HepG2 (cell line): Measurements from ENCODE around the gene RPS6KB1. TPM values are rescaled to one million over a fixed set of nuclear protein-coding genes. Genes with fewer than 3 reads are reported as not detected.

Experiments
- ATAC-seq: fragments of 200-7000 bp; cut with Tn5 transposase; 3 replicates; pipeline ENCODE4 v1.9.1; 2020; ENCODE audit warnings: mild to moderate bottlenecking, moderate library complexity
- BruUV-seq: library from RNA; stranded (reverse); fragments of 400-500 nt; replicated peaks from 2 replicates; lab custom pipeline; 2021; lab: Mats Ljungman, UMichigan
- CTCF ChIA-PET: fragments of 300-600 bp; formaldehyde crosslinking; extraction: SDS; loops from one replicate; lab custom pipeline; 2021; ENCODE audit warnings: low total read pairs, inconsistent platforms, low intra/inter-chr PET ratio; lab: Yijun Ruan, JAX
- POLR2A ChIA-PET: fragments of 350-600 bp; sonication (Branson Sonifier 250); formaldehyde crosslinking; loops from one replicate; lab custom pipeline; 2020; ENCODE audit warnings: antibody characterized with exemption, inconsistent platforms; lab: Yijun Ruan, JAX
- DNase-seq: peaks from one replicate; pipeline ENCODE4 v3.0.0-alpha.2; 2015; ENCODE audit warnings: low spot score
- FAIRE-seq: peaks from 3 replicates; lab custom pipeline; 2011; peaks lifted over from hg19 to GRCh38; lab: Jason Lieb, UNC
- H2AFZ ChIP-seq: one replicate; pipeline ENCODE4 v1.6.1; 2011; ENCODE audit warnings: low read length, inconsistent platforms
- H3K27ac ChIP-seq: fragments of 300-600 bp; 3 replicates; pipeline ENCODE4 v1.8.0; 2011; ENCODE audit warnings: mixed run types, mild to moderate bottlenecking, mixed read lengths, low read length, inconsistent platforms; ENCODE audit not compliant: insufficient read depth; ENCODE audit errors: extremely low read length
- H3K27me3 ChIP-seq, 2 experiments: fragments of 200-600 bp in 1 of 2; 2 replicates in 1 of 2; 3 replicates in 1 of 2; pipeline versions ENCODE4 v1.6.0 to v1.8.0; 2011; ENCODE audit warnings: low read length in 2 of 2, mild to moderate bottlenecking in 2 of 2, moderate library complexity in 2 of 2, inconsistent platforms in 1 of 2; ENCODE audit not compliant: insufficient read depth in 2 of 2, control insufficient read depth in 1 of 2
- H3K36me3 ChIP-seq, 2 experiments: fragments of 200-600 bp in 1 of 2; replicated peaks in 1 of 2; 2 replicates in 1 of 2; 3 replicates in 1 of 2; pipeline versions ENCODE4 v1.5.1 to v1.8.0; 2011; ENCODE audit warnings: low read length in 2 of 2, inconsistent platforms in 1 of 2; ENCODE audit not compliant: insufficient read depth in 2 of 2, control insufficient read depth in 1 of 2
- H3K4me1 ChIP-seq: 2 replicates; pipeline ENCODE4 v1.5.1; 2012; ENCODE audit warnings: low read length, inconsistent platforms; ENCODE audit not compliant: insufficient read depth
- H3K4me2 ChIP-seq: 2 replicates; pipeline ENCODE4 v1.6.0; 2011; ENCODE audit warnings: low read depth, low read length, inconsistent platforms
- H3K4me3 ChIP-seq, 3 experiments: fragments of 200-600 bp in 1 of 3; sonication (generic), shearing (Covaris generic) in 1 of 3; replicated peaks in 1 of 3; 2 replicates each; pipeline ENCODE4 v1.5.1; 2011 to 2016; ENCODE audit warnings: low read length in 3 of 3, inconsistent platforms in 2 of 3, low read depth in 2 of 3, mild to moderate bottlenecking in 2 of 3, control low read depth in 1 of 3, mixed read lengths in 1 of 3; ENCODE audit not compliant: insufficient read depth in 1 of 3
- H3K79me2 ChIP-seq: one replicate; pipeline ENCODE4 v1.6.1; 2011; ENCODE audit warnings: low read length, inconsistent platforms; ENCODE audit not compliant: insufficient read depth
- H3K9ac ChIP-seq: 2 replicates; pipeline ENCODE4 v1.6.0; 2011; ENCODE audit warnings: mild to moderate bottlenecking, low read depth, low read length, inconsistent platforms; ENCODE audit not compliant: insufficient read depth
- H3K9me3 ChIP-seq: 2 replicates; pipeline ENCODE4 v1.5.1; 2012; ENCODE audit warnings: mild to moderate bottlenecking, low read length
- H4K20me1 ChIP-seq: 2 replicates; pipeline ENCODE4 v1.6.0; 2011; ENCODE audit warnings: inconsistent platforms, mild to moderate bottlenecking, low read length, moderate library complexity; ENCODE audit not compliant: insufficient read depth
- BORCS8-MEF2B ChIP-seq: sonication (generic); formaldehyde crosslinking; IDR thresholded peaks from 2 replicates; pipeline ENCODE4 v1.8.0; 2022; ENCODE audit warnings: mild to moderate bottlenecking, missing genetic modification reagents
- ZMAT3 ChIP-seq: sonication (generic); formaldehyde crosslinking; conservative IDR thresholded peaks from 2 replicates; pipeline ENCODE4 v1.7.0; 2021; ENCODE audit warnings: missing genetic modification reagents
- ZNF121 ChIP-seq: sonication (generic); formaldehyde crosslinking; IDR thresholded peaks from 2 replicates; pipeline ENCODE4 v1.5.0; 2020; ENCODE audit warnings: mild to moderate bottlenecking, missing genetic modification reagents
- ZNF550 ChIP-seq: sonication (generic); formaldehyde crosslinking; IDR thresholded peaks from 2 replicates; pipeline ENCODE4 v1.4.0; 2020; ENCODE audit warnings: mild to moderate bottlenecking, missing genetic modification reagents, borderline replicate concordance
- WGBS: methylation state at CpG from one replicate; pipeline ENCODE4 v1.1.6; 2017; ENCODE audit warnings: low lambda C conversion rate; 5-methylcytosine and 5-hydroxymethylcytosine counted together
- in situ Hi-C: cut with HindIII; loops from 2 replicates; pipeline ENCODE4 v1.10.0; 2017; ENCODE audit warnings: low pct_unique_long_range_greater_than_20kb; ENCODE audit not compliant: extremely low pct_ligation_motif_present
- intact Hi-C: fragments of 100-400 bp; cut with micrococcal nuclease; formaldehyde crosslinking; loops from one replicate; pipeline ENCODE4 v1.10.0; 2022; ENCODE audit not compliant: unreplicated experiment
- polyA plus RNA-seq, 8 experiments: library from polyadenylated mRNA; depleted of rRNA in 3 of 8; stranded (reverse) in 7 of 8; unstranded in 1 of 8; fragments of >200 nt; fragmentation: Illumina TruSeq in 4 of 8; extraction: Trizol in 4 of 8; gene quantifications; 2 replicates each; pipeline versions ENCODE4 v1.2.1 to v1.2.3, GENCODE V29; 2011 to 2016; ENCODE audit warnings: low read depth in 4 of 8, missing spikeins in 1 of 8, mixed read lengths in 1 of 8; ENCODE audit not compliant: insufficient read depth in 1 of 8
- total RNA-seq, 5 experiments: library from RNA; depleted of rRNA; stranded (reverse); fragments of >200 nt; fragmentation: Illumina TruSeq; extraction: Trizol; gene quantifications; 2 replicates each; pipeline ENCODE4 v1.2.3, GENCODE V29; 2016; ENCODE audit warnings: low read depth in 1 of 5
- TF ChIP-seq, protein P1 (sequence below): sonication (generic); formaldehyde crosslinking; conservative IDR thresholded peaks from 2 replicates; pipeline ENCODE4 v1.8.1; 2023; ENCODE audit warnings: missing genetic modification reagents

Gene RPS6KB1
- total and polyA plus RNA-seq, 2 of the 13 experiments (the other 11 are each of a cell fraction or from before 2014, with no cell fraction given), result 16.5 to 42.2 TPM

DNA sequence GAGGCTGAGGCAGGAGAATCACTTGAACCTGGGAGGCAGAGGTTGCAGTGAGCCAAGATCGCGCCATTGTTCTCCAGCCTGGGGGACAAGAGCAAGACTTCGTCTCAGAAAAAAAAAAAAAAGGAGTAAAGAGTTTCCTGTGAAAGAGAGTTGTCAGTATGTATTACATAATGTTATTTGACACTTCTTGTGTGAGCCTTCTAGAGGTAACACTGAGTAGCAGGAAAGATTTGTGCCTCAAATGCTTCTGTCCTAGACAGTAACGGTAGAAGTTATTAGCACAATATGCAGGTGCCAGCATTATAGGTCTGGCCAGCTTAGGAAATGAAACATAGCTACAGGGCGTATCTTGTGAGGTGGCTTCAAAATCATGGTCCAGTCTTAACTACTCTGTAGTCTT lies 6.2 kb downstream of the RPS6KB1 start:
- peaks cover 33% of the 10 kb centered on the region for H3K4me1 ChIP-seq
- peaks cover 10% of the 10 kb centered on the region; the same call in 1 of the 2 replicates for H4K20me1 ChIP-seq
- 92% methylated on average over 5 of the region's 5 CpGs for WGBS
- H3K9me3 ChIP-seq, result no peaks in the 10 kb centered on the region
- no peak for DNase-seq
- no peak overlapping the region for H3K27ac ChIP-seq
- ChIA-PET POLR2A (no interaction called here), CTCF (no interaction called here)
- no peak overlapping the region for H3K9ac ChIP-seq
- BruUV-seq, result no TSS peak
- no peak for FAIRE-seq
- no peak overlapping the region for H3K4me3 ChIP-seq
- TF ChIP-seq ZNF550 (CRISPR knock-in tag), result no peak
- TF ChIP-seq ZMAT3 (CRISPR knock-in tag), result no peak
- TF ChIP-seq, protein P1, sequence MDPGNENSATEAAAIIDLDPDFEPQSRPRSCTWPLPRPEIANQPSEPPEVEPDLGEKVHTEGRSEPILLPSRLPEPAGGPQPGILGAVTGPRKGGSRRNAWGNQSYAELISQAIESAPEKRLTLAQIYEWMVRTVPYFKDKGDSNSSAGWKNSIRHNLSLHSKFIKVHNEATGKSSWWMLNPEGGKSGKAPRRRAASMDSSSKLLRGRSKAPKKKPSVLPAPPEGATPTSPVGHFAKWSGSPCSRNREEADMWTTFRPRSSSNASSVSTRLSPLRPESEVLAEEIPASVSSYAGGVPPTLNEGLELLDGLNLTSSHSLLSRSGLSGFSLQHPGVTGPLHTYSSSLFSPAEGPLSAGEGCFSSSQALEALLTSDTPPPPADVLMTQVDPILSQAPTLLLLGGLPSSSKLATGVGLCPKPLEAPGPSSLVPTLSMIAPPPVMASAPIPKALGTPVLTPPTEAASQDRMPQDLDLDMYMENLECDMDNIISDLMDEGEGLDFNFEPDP (CRISPR knock-in tag), result 0 out of 2 replicates have a peak, but pooled peaks have one; percentile 71
- ATAC-seq, result no peak
- H3K36me3 ChIP-seq, result peaks cover 2 to 14% of the 10 kb centered on the region in 2 experiments; a peak in 3 of 5 replicates
- no peaks in the 10 kb centered on the region for H3K27me3 ChIP-seq
- intact Hi-C loops (no loop called here), in situ Hi-C loops (no loop called here)
- no peak overlapping the region for H2AFZ ChIP-seq
- H3K79me2 ChIP-seq, result peaks cover 88% of the 10 kb centered on the region
- no peak overlapping the region for H3K4me2 ChIP-seq

DNA sequence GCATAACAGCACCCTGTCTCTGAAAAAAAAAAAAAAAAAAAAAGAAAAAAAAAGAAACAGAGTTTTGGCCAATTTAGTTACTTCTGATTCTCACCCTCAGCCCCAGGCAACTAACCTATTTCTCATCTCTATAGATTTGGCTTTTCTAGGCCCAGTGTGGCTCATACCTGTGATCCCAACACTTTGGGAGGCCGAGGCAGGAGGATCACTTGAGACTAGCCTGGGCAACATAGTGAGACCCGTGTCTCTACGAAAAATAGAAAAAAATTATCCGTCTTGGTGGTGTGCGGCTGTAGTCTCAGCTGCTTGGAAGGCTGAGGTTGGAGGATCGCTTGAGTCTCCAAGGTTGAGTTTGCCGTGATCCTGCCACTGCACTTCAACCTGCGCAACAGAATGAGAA lies 8.7 kb downstream of the RPS6KB1 start:
- Histone ChIP-seq H3K9me3 (no peaks in the 10 kb centered on the region), H3K4me3 (no peak overlapping the region), H3K27me3 (no peaks in the 10 kb centered on the region), H4K20me1 (peaks cover 8% of the 10 kb centered on the region), H3K9ac (no peak overlapping the region), H2AFZ (no peak overlapping the region), H3K36me3 (peaks cover 2 to 10% of the 10 kb centered on the region in 2 experiments; a peak in 4 of 5 replicates), H3K27ac (no peak overlapping the region), H3K4me1 (peaks cover 24% of the 10 kb centered on the region), H3K4me2 (no peak overlapping the region), H3K79me2 (peaks cover 86% of the 10 kb centered on the region)
- intact Hi-C loops (no loop called here), in situ Hi-C loops (no loop called here)
- CTCF ChIA-PET, result no interaction called here
- no TSS peak for BruUV-seq
- DNase-seq (no peak), ATAC-seq (no peak), FAIRE-seq (no peak)
- POLR2A ChIA-PET, result no interaction called here
- TF ChIP-seq ZNF121 (0 out of 2 replicates have a peak, but pooled peaks have one; percentile 25), BORCS8-MEF2B (no peak)
- WGBS, result 97% methylated on average over 8 of the region's 8 CpGs
